Endothelial cell of umbilical vein (primary cell): ENCODE data around the gene NHSL2. TPM values are rescaled to one million over a fixed set of nuclear protein-coding genes. Genes with fewer than 3 reads are reported as not detected.

Experiments
- BruUV-seq: library from RNA; stranded (reverse); fragments of 400-500 nt; replicated peaks from 2 replicates; lab custom pipeline; 2021; lab: Mats Ljungman, UMichigan
- CTCF ChIA-PET: fragments of 300-600, 350-600 bp; sonication (Branson Sonifier 250); formaldehyde crosslinking; loops from one replicate; lab custom pipeline; 2021; ENCODE audit warnings: antibody characterized with exemption, inconsistent platforms; lab: Charles Lee
- POLR2A ChIA-PET: fragments of 300-600, 350-600 bp; sonication (Branson Sonifier 250); formaldehyde crosslinking; loops from one replicate; lab custom pipeline; 2021; ENCODE audit warnings: antibody characterized with exemption, inconsistent platforms; lab: Charles Lee
- DNase-seq: peaks from one replicate; pipeline ENCODE4 v3.0.0-alpha.2; 2011; ENCODE audit warnings: low read depth, low spot score
- FAIRE-seq: peaks from 2 replicates; lab custom pipeline; 2011; peaks lifted over from hg19 to GRCh38; lab: Jason Lieb, UNC
- H2AFZ ChIP-seq: 2 replicates; pipeline ENCODE4 v1.6.0; 2012; ENCODE audit warnings: low read depth, low read length, control low read depth, inconsistent platforms
- H3K27ac ChIP-seq: 2 replicates; pipeline ENCODE4 v1.5.1; 2011; ENCODE audit warnings: low read depth, mild to moderate bottlenecking, control low read depth, low read length, moderate library complexity; ENCODE audit not compliant: insufficient read depth
- H3K27me3 ChIP-seq, 2 experiments: 2 replicates each; pipeline versions ENCODE4 v1.6.0 to v1.6.1; 2011; ENCODE audit warnings: low read length in 2 of 2, mixed read lengths in 1 of 2; ENCODE audit not compliant: control insufficient read depth in 2 of 2, insufficient read depth in 2 of 2
- H3K36me3 ChIP-seq, 2 experiments: 2 replicates in 1 of 2; 3 replicates in 1 of 2; pipeline ENCODE4 v1.5.1; 2011; ENCODE audit warnings: low read length in 2 of 2, mild to moderate bottlenecking in 1 of 2, moderate library complexity in 1 of 2; ENCODE audit not compliant: control insufficient read depth in 2 of 2, insufficient read depth in 2 of 2; ENCODE audit errors: extremely low read depth in 1 of 2
- H3K4me1 ChIP-seq: 3 replicates; pipeline ENCODE4 v1.5.1; 2011; ENCODE audit warnings: mild to moderate bottlenecking, low read length; ENCODE audit not compliant: control insufficient read depth, insufficient read depth; ENCODE audit errors: extremely low read depth
- H3K4me2 ChIP-seq: 2 replicates; pipeline ENCODE4 v1.6.1; 2011; ENCODE audit warnings: low read length, control low read depth, mixed read lengths; ENCODE audit not compliant: insufficient read depth
- H3K4me3 ChIP-seq, 3 experiments: fragments of 200-600 bp in 1 of 3; sonication (generic), shearing (Covaris generic) in 1 of 3; replicated peaks in 1 of 3; 2 replicates each; pipeline ENCODE4 v1.5.1; 2011 to 2016; ENCODE audit warnings: control low read depth in 3 of 3, low read length in 3 of 3, mild to moderate bottlenecking in 2 of 3, inconsistent platforms in 1 of 3, low read depth in 1 of 3, moderate library complexity in 1 of 3; ENCODE audit not compliant: insufficient read depth in 1 of 3
- H3K79me2 ChIP-seq: 2 replicates; pipeline ENCODE4 v1.6.0; 2012; ENCODE audit warnings: low read length, inconsistent platforms; ENCODE audit not compliant: control insufficient read depth, insufficient read depth
- H3K9ac ChIP-seq: replicated peaks from 2 replicates; pipeline ENCODE3; 2011; ENCODE audit warnings: low read length, control low read depth; ENCODE audit not compliant: insufficient read depth; ENCODE audit errors: extremely low read depth
- H3K9me1 ChIP-seq: replicated peaks from 3 replicates; pipeline ENCODE4 v1.6.0; 2011; ENCODE audit warnings: mild to moderate bottlenecking, low read length; ENCODE audit not compliant: control insufficient read depth, insufficient read depth; ENCODE audit errors: extremely low read depth
- H3K9me3 ChIP-seq: replicated peaks from 2 replicates; pipeline ENCODE4 v1.5.1; 2012; ENCODE audit warnings: low read length, inconsistent platforms; ENCODE audit not compliant: control insufficient read depth, insufficient read depth
- H4K20me1 ChIP-seq: replicated peaks from 2 replicates; pipeline ENCODE3; 2011; ENCODE audit warnings: mild to moderate bottlenecking, low read length; ENCODE audit not compliant: control insufficient read depth, insufficient read depth; ENCODE audit errors: extremely low read depth
- EZH2 ChIP-seq: IDR thresholded peaks from 2 replicates; pipeline ENCODE4 v1.6.1; 2012; ENCODE audit warnings: borderline replicate concordance, low read depth, mild to moderate bottlenecking, moderate library complexity, low read length, inconsistent platforms; ENCODE audit not compliant: severe bottlenecking
- FOS ChIP-seq: IDR thresholded peaks from 2 replicates; pipeline ENCODE4 v1.6.1; 2011; ENCODE audit warnings: mild to moderate bottlenecking, low read length, moderate library complexity, borderline replicate concordance; ENCODE audit not compliant: insufficient read depth
- GATA2 ChIP-seq: IDR thresholded peaks from 2 replicates; pipeline ENCODE4 v1.7.0; 2011; ENCODE audit warnings: low read depth, mild to moderate bottlenecking, moderate library complexity, mixed read lengths, low read length; ENCODE audit not compliant: insufficient read length, insufficient read depth
- JUN ChIP-seq: IDR thresholded peaks from 2 replicates; pipeline ENCODE4 v1.6.1; 2011; ENCODE audit warnings: borderline replicate concordance, low read depth; ENCODE audit not compliant: insufficient read length, insufficient read depth
- MYC ChIP-seq: IDR thresholded peaks from one replicate; pipeline ENCODE4 v1.6.1; 2011; ENCODE audit warnings: mild to moderate bottlenecking, low read depth, low read length
- POLR2A ChIP-seq: IDR thresholded peaks from 2 replicates; pipeline ENCODE4 v1.6.1; 2012; ENCODE audit warnings: low read depth, mild to moderate bottlenecking, control low read depth, low read length
- POLR2AphosphoS5 ChIP-seq: IDR thresholded peaks from 2 replicates; pipeline ENCODE4 v1.6.1; 2012; ENCODE audit warnings: low read depth, mild to moderate bottlenecking, control low read depth, low read length, moderate library complexity; ENCODE audit not compliant: insufficient read depth
- dilution Hi-C: fragments of 300-500 bp; cut with MboI; formaldehyde crosslinking; loops from one replicate; pipeline ENCODE4 v1.15.0; 2019; ENCODE audit warnings: low sequenced_read_pairs; ENCODE audit not compliant: extremely low pct_ligation_motif_present
- intact Hi-C: fragments of 100-400 bp; cut with micrococcal nuclease; formaldehyde crosslinking; loops from one replicate; pipeline ENCODE4 v1.10.0; 2022
- polyA plus RNA-seq, 4 experiments: library from polyadenylated mRNA; depleted of rRNA in 3 of 4; stranded (reverse) in 3 of 4; unstranded in 1 of 4; fragments of >200 nt; gene quantifications; 2 replicates each; pipeline versions ENCODE4 v1.2.1 to v1.2.3, GENCODE V29; 2011 to 2012; ENCODE audit warnings: missing spikeins in 1 of 4
- total RNA-seq: library from RNA; stranded (reverse); gene quantifications from 2 replicates; pipeline ENCODE4 v1.2.3, GENCODE V29; 2021
- TF ChIP-seq, protein P1 (sequence below), 2 donors: IDR thresholded peaks; 1 replicate in 1 of 2; 2 replicates in 1 of 2; pipeline ENCODE4 v1.5.1; 2011; ENCODE audit warnings: low read length in 2 of 2, mild to moderate bottlenecking in 2 of 2, moderate library complexity in 2 of 2, control low read depth in 1 of 2, inconsistent platforms in 1 of 2, low read depth in 1 of 2; ENCODE audit not compliant: insufficient read depth in 1 of 2; ENCODE audit errors: extremely low read depth in 1 of 2
- TF ChIP-seq, protein P2 (sequence below): IDR thresholded peaks from 2 replicates; pipeline ENCODE4 v1.6.1; 2011; ENCODE audit not compliant: insufficient read depth, insufficient read length

The NHSL2 gene
- total and polyA plus RNA-seq, 2 donors (not counting 3 experiments of a cell fraction or from before 2014, with no cell fraction given) = 23.5 to 49.9 TPM

DNA sequence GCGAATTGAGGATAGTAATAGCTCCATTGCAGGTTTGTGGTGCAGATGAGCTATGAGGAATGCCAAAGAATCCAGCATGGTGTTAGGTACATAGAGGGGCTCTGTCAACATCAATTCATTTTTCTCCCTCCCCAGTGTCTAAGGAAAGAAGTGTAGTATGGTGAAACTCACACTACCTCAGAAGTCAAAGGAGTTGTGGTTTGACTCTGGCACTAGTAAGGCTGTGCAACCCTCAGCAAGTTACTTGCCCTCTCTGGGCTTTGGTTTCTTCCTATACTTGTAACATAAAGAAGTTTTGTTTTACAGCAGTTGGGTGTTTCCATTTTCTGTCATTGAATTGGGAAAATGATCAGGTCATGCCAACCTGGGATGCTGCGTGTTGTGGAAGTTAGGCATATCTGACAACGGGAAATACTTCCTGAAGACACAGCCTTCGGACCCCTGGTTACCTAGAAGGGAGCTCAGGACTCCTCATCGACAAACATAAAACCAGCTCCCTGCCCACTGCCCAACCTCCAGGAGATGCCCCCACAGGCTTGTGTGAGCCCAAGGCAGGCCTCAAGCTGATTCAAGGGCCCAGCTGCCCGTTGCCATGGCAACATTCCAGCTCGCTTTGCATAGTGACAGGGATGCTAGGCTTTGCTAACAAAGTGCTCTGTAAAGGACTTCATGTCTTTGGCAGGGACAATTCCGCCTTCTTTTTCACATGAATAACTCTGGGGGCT is 149.7 kb downstream of the NHSL2 start:
- Histone ChIP-seq H3K4me3 (no peak overlapping the region), H3K9ac (no peak overlapping the region), H3K27me3 (no peaks in the 10 kb centered on the region), H3K27ac (no peak overlapping the region), H3K4me1 (peaks cover 13% of the 10 kb centered on the region), H3K36me3 (no peaks in the 10 kb centered on the region), H4K20me1 (no peaks in the 10 kb centered on the region), H2AFZ (no peak overlapping the region), H3K9me1 (no peaks in the 10 kb centered on the region), H3K9me3 (no peaks in the 10 kb centered on the region), H3K79me2 (no peaks in the 10 kb centered on the region), H3K4me2 (no peak overlapping the region)
- DNase-seq = peak; percentile 34
- no TSS peak for BruUV-seq
- ChIA-PET CTCF (interaction anchor here (1.1 to 2.3 kb wide), 3 partner anchors 15 to 41 kb away, joined by 3 to 9 read pairs (median 7); no protein-coding TSS in a partner anchor), POLR2A (no interaction called here)
- intact Hi-C loops = loop anchor here (2.0 kb wide), 1 partner anchor 18 kb away; no protein-coding TSS in a partner anchor
- dilution Hi-C loops = no loop called here
- FAIRE-seq = no peak
- no peak for TF ChIP-seq MYC
- TF ChIP-seq, protein P1, sequence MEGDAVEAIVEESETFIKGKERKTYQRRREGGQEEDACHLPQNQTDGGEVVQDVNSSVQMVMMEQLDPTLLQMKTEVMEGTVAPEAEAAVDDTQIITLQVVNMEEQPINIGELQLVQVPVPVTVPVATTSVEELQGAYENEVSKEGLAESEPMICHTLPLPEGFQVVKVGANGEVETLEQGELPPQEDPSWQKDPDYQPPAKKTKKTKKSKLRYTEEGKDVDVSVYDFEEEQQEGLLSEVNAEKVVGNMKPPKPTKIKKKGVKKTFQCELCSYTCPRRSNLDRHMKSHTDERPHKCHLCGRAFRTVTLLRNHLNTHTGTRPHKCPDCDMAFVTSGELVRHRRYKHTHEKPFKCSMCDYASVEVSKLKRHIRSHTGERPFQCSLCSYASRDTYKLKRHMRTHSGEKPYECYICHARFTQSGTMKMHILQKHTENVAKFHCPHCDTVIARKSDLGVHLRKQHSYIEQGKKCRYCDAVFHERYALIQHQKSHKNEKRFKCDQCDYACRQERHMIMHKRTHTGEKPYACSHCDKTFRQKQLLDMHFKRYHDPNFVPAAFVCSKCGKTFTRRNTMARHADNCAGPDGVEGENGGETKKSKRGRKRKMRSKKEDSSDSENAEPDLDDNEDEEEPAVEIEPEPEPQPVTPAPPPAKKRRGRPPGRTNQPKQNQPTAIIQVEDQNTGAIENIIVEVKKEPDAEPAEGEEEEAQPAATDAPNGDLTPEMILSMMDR (IDR thresholded peaks at IDR 0.05; ENCODE audit: extremely low read depth in 1 of 2, insufficient read depth in 1 of 2, low read depth in 1 of 2, low read length in 2 of 2) = no peak
- no peak for TF ChIP-seq POLR2AphosphoS5
- no peak for TF ChIP-seq POLR2A
- no peak for TF ChIP-seq FOS
- TF ChIP-seq EZH2 = no peak
- TF ChIP-seq GATA2 = no peak
- TF ChIP-seq, protein P2, sequence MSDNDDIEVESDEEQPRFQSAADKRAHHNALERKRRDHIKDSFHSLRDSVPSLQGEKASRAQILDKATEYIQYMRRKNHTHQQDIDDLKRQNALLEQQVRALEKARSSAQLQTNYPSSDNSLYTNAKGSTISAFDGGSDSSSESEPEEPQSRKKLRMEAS = no peak
- TF ChIP-seq JUN = no peak
